COLO668 (cell line): ENCODE measurements around the gene NATD1.

Experiments used
- DNase-seq: peaks from one replicate; lab custom pipeline; 2025; ENCODE audit not compliant: unreplicated experiment; lab: John Stamatoyannopoulos, UW

Gene NATD1

GRCh38 chr17:21289902-21290571 lies 36.8 kb upstream of the NATD1 start:
- no peak for DNase-seq

- DNase-seq: no peak
Measured at GRCh38 chr17:21289175-21289901, 36.1 kb upstream of the NATD1 start.

GRCh38 chr17:21288571-21289017 lies 35.4 kb upstream of the NATD1 start:
- DNase-seq: peak; percentile 34

GRCh38 chr17:21287703-21288449 lies 34.7 kb upstream of the NATD1 start:
- peak; percentile 91 for DNase-seq

- peak; percentile 29 for DNase-seq
Measured at GRCh38 chr17:21286909-21287702, 33.9 kb upstream of the NATD1 start.

- DNase-seq: peak; percentile 73
Measured at GRCh38 chr17:21286066-21286770, 33.0 kb upstream of the NATD1 start.

- DNase-seq: peak; percentile 23
Measured at GRCh38 chr17:21285164-21286065, 32.2 kb upstream of the NATD1 start.

- peak; percentile 96 for DNase-seq
Measured at GRCh38 chr17:21284319-21285163, 31.3 kb upstream of the NATD1 start, which contains the start of gene MAP2K3. MAP2K3 (plus strand) TSS chr17:21284711; CDS start chr17:21284921, 210 bp downstream.

- DNase-seq: peak; percentile 49
Measured at GRCh38 chr17:21283482-21284318, 30.5 kb upstream of the NATD1 start.

GRCh38 chr17:21282850-21283249 lies 29.6 kb upstream of the NATD1 start:
- no peak for DNase-seq

- no peak for DNase-seq
Measured at GRCh38 chr17:21282231-21282630, 29.0 kb upstream of the NATD1 start.

GRCh38 chr17:21280081-21280518 lies 26.9 kb upstream of the NATD1 start:
- DNase-seq: peak; percentile 72

GRCh38 chr17:21279582-21279981 lies 26.4 kb upstream of the NATD1 start:
- no peak for DNase-seq

- no peak for DNase-seq
Measured at GRCh38 chr17:21279198-21279535, 26.0 kb upstream of the NATD1 start.

- no peak for DNase-seq
Measured at GRCh38 chr17:21278450-21279197, 25.4 kb upstream of the NATD1 start.

- DNase-seq: no peak
Measured at GRCh38 chr17:21277332-21277731, 24.1 kb upstream of the NATD1 start.

GRCh38 chr17:21276264-21276588 lies 23.0 kb upstream of the NATD1 start:
- DNase-seq: no peak
